NCI-H1694 (cell line): ENCODE measurements around the gene TRIO.

Experiments
- DNase-seq: peaks from one replicate; lab custom pipeline; 2025; lab: John Stamatoyannopoulos, UW

Gene TRIO

GRCh38 chr5:14267166-14267838 is 124.2 kb downstream of the TRIO start:
- no peak for DNase-seq

GRCh38 chr5:14267991-14268708 is 125.0 kb downstream of the TRIO start:
- no peak for DNase-seq

- DNase-seq, result no peak
Observed at GRCh38 chr5:14268738-14269137, 125.6 kb downstream of the TRIO start.

- DNase-seq, result no peak
Observed at GRCh38 chr5:14269395-14269794, 126.3 kb downstream of the TRIO start.

- peak; percentile 81 for DNase-seq
Observed at GRCh38 chr5:14270209-14270702, 127.1 kb downstream of the TRIO start.

- no peak for DNase-seq
Observed at GRCh38 chr5:14272548-14273205, 129.5 kb downstream of the TRIO start.

GRCh38 chr5:14273207-14273767 is 130.1 kb downstream of the TRIO start:
- DNase-seq, result no peak

- DNase-seq, result no peak
Observed at GRCh38 chr5:14276380-14276779, 133.2 kb downstream of the TRIO start.

- DNase-seq, result no peak
Observed at GRCh38 chr5:14277385-14278320, 134.5 kb downstream of the TRIO start.

- no peak for DNase-seq
Observed at GRCh38 chr5:14280294-14280854, 137.2 kb downstream of the TRIO start.

GRCh38 chr5:14281746-14282181 is 138.6 kb downstream of the TRIO start:
- DNase-seq, result no peak

GRCh38 chr5:14283139-14283538 is 140.0 kb downstream of the TRIO start:
- no peak for DNase-seq

- DNase-seq, result no peak
Observed at GRCh38 chr5:14284392-14285148, 141.4 kb downstream of the TRIO start.

GRCh38 chr5:14286007-14286406 is 142.9 kb downstream of the TRIO start:
- no peak for DNase-seq

- DNase-seq, result no peak
Observed at GRCh38 chr5:14286574-14287421, 143.7 kb downstream of the TRIO start.

- no peak for DNase-seq
Observed at GRCh38 chr5:14292766-14293658, 149.9 kb downstream of the TRIO start.

- no peak for DNase-seq
Observed at GRCh38 chr5:14295610-14296009, 152.5 kb downstream of the TRIO start.
